GM19025 (cell line): Measurements from ENCODE around the gene CD84.
"Not testable (repeated sequence)": the region's sequence is repeated elsewhere in the genome, so short reads cannot be mapped to it uniquely, and the experiment has no call there.

Experiments
- ATAC-seq: cut with Tn5 transposase; IDR thresholded peaks from one replicate; pipeline ENCODE4 v1.9.1; 2021; ENCODE audit warnings: mild to moderate bottlenecking, low read depth, moderate library complexity; ENCODE audit not compliant: unreplicated experiment

CD84 gene

GRCh38 chr1:160519642-160520435 is 59.5 kb downstream of the CD84 start:
- ATAC-seq: no peak

GRCh38 chr1:160517519-160517918 is 61.8 kb downstream of the CD84 start:
- not testable (repeated sequence) for ATAC-seq

GRCh38 chr1:160515908-160516307 is 63.4 kb downstream of the CD84 start:
- not testable (repeated sequence) for ATAC-seq

GRCh38 chr1:160504651-160505050 is 74.6 kb downstream of the CD84 start:
- ATAC-seq: no peak

GRCh38 chr1:160503087-160503486 is 76.2 kb downstream of the CD84 start:
- ATAC-seq: no peak

GRCh38 chr1:160500321-160500990 is 78.8 kb downstream of the CD84 start:
- no peak for ATAC-seq

GRCh38 chr1:160499631-160500030 is 79.7 kb downstream of the CD84 start:
- no peak for ATAC-seq

- not testable (repeated sequence) for ATAC-seq
Measured at GRCh38 chr1:160498301-160499065, 80.8 kb downstream of the CD84 start.

GRCh38 chr1:160496334-160496733 is 83.0 kb downstream of the CD84 start:
- ATAC-seq: no peak

GRCh38 chr1:160494620-160495019 is 84.7 kb downstream of the CD84 start:
- no peak for ATAC-seq

GRCh38 chr1:160492617-160493016 is 86.7 kb downstream of the CD84 start:
- no peak for ATAC-seq

GRCh38 chr1:160491981-160492380 is 87.3 kb downstream of the CD84 start:
- ATAC-seq: no peak
